Measurements from ENCODE around the gene SRRM4.
A peak's percentile ranks its signal among the peaks of the same experiment; 100 is the strongest.

Gene SRRM4, protein sequence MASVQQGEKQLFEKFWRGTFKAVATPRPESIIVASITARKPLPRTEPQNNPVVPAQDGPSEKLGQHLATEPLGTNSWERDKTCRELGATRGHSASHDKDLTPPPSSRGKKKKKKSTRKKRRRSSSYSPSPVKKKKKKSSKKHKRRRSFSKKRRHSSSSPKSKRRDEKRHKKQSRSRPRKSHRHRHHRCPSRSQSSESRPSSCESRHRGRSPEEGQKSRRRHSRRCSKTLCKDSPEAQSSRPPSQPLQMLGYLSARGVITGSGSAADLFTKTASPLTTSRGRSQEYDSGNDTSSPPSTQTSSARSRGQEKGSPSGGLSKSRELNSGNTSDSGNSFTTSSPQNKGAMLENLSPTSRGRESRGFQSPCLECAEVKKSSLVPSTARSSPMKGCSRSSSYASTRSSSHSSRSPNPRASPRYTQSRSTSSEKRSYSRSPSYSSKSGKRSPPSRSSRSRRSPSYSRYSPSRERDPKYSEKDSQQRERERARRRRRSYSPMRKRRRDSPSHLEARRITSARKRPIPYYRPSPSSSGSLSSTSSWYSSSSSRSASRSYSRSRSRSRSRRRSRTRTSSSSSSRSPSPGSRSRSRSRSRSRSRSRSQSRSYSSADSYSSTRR
- long read RNA-seq: 0 reads

DNA sequence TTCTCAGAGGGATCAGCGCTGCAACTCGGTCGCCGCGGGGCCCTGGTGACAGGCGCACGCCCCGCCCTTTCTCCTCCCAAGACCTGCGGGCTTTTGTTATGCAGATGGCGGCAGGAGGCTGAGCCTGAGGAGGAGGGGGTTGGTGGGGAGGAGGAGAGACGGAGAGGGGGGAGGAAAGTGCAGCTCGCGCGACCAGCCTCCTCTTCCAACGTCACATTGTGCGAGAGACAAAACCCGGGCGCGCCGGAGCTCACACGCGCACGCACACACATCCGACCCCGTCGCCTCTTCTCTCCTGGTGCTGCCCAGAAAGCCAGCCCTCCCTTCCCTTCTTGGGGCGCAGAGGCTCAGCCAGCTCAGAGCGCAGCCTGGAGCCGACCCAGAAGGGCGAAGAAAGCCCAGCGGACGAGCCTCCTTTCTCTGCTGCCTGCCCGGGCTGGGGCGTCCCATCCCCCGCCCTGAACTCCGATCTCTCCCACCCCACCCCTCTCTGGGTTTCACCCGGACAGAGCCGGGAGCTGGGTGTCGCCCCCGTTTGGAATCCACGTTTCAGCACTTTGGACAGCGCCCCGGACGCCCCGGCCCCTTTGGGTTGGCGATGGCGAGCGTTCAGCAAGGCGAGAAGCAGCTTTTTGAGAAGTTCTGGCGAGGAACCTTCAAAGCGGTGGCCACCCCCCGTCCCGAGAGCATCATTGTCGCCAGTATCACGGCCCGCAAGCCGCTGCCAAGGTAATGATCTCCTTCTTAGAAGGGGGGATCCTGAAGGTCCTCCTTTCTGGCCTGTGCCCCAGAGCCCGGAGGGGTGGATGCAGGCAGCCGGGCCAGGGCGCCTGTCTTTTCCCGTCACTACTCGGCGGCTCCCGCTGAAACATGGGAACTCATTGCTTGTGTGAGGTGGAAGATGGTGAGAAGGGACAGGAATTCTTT lies at the start of gene SRRM4:
Gene SRRM4, plus strand, starts transcription at position 257 of the 927 bp plus-strand sequence. Its CDS starts 342 bp downstream, at position 599.
- DNase-seq (ENCODE audit: low read depth in 1 of 2, low spot score in 1 of 2): no peak
- Histone ChIP-seq H3K27me3 (ENCODE audit: insufficient read depth, poor library complexity, severe bottlenecking) (peaks cover 7% of the 10 kb centered on the region), H3K27ac (replicated peaks) (no peak within 1 kb of the TSS), H3K4me3 (replicated peaks; ENCODE audit: insufficient read depth, low read length) (no peak within 1 kb of the TSS)
- TF ChIP-seq, protein P1, sequence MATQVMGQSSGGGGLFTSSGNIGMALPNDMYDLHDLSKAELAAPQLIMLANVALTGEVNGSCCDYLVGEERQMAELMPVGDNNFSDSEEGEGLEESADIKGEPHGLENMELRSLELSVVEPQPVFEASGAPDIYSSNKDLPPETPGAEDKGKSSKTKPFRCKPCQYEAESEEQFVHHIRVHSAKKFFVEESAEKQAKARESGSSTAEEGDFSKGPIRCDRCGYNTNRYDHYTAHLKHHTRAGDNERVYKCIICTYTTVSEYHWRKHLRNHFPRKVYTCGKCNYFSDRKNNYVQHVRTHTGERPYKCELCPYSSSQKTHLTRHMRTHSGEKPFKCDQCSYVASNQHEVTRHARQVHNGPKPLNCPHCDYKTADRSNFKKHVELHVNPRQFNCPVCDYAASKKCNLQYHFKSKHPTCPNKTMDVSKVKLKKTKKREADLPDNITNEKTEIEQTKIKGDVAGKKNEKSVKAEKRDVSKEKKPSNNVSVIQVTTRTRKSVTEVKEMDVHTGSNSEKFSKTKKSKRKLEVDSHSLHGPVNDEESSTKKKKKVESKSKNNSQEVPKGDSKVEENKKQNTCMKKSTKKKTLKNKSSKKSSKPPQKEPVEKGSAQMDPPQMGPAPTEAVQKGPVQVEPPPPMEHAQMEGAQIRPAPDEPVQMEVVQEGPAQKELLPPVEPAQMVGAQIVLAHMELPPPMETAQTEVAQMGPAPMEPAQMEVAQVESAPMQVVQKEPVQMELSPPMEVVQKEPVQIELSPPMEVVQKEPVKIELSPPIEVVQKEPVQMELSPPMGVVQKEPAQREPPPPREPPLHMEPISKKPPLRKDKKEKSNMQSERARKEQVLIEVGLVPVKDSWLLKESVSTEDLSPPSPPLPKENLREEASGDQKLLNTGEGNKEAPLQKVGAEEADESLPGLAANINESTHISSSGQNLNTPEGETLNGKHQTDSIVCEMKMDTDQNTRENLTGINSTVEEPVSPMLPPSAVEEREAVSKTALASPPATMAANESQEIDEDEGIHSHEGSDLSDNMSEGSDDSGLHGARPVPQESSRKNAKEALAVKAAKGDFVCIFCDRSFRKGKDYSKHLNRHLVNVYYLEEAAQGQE (IDR thresholded peaks at IDR 0.05; ENCODE audit: insufficient replicate concordance, low read depth): peak; percentile 94
- TF ChIP-seq, protein P2, sequence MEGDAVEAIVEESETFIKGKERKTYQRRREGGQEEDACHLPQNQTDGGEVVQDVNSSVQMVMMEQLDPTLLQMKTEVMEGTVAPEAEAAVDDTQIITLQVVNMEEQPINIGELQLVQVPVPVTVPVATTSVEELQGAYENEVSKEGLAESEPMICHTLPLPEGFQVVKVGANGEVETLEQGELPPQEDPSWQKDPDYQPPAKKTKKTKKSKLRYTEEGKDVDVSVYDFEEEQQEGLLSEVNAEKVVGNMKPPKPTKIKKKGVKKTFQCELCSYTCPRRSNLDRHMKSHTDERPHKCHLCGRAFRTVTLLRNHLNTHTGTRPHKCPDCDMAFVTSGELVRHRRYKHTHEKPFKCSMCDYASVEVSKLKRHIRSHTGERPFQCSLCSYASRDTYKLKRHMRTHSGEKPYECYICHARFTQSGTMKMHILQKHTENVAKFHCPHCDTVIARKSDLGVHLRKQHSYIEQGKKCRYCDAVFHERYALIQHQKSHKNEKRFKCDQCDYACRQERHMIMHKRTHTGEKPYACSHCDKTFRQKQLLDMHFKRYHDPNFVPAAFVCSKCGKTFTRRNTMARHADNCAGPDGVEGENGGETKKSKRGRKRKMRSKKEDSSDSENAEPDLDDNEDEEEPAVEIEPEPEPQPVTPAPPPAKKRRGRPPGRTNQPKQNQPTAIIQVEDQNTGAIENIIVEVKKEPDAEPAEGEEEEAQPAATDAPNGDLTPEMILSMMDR (IDR thresholded peaks at IDR 0.05; ENCODE audit: insufficient read depth, low read length): no peak

DNA sequence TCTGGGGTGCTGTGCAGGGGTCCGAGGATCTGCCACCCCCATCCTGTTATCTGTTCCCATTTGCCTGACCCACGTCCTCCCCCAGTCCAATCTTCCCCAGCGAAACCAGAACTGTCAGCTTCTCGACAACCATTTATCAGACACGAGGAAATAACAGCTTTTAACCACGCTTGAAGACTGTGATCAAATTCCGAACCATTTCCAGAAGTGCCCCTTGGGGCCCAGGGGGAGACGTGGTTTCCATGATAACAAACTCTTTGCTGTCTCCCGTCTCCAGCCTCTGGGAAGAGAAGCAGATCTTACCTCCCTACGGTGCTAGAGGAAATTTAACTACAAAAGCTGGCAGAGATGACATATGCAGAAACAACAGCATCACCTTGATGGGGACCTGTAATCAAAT lies 35.1 kb upstream of the SRRM4 start:
- no peak overlapping the region for H3K27ac ChIP-seq (replicated peaks)
- TF ChIP-seq SPI1 (IDR thresholded peaks at IDR 0.05; ENCODE audit: borderline replicate concordance, low read depth) (no peak), GABPA (IDR thresholded peaks at IDR 0.05; ENCODE audit: low read depth) (no peak), POLR2AphosphoS5 (IDR thresholded peaks at IDR 0.05; ENCODE audit: low read depth) (no peak)
- TF ChIP-seq, protein P1 (IDR thresholded peaks at IDR 0.05; ENCODE audit: insufficient replicate concordance, low read depth): no peak
- TF ChIP-seq, protein P2 (IDR thresholded peaks at IDR 0.05; ENCODE audit: insufficient read depth, low read length): no peak
- DNase-seq (ENCODE audit: low read depth in 1 of 2, low spot score in 1 of 2): no peak
- no peak overlapping the region for H3K4me3 ChIP-seq (replicated peaks; ENCODE audit: insufficient read depth, low read length)
- no peaks in the 10 kb centered on the region for H3K27me3 ChIP-seq (ENCODE audit: insufficient read depth, poor library complexity, severe bottlenecking)

DNA sequence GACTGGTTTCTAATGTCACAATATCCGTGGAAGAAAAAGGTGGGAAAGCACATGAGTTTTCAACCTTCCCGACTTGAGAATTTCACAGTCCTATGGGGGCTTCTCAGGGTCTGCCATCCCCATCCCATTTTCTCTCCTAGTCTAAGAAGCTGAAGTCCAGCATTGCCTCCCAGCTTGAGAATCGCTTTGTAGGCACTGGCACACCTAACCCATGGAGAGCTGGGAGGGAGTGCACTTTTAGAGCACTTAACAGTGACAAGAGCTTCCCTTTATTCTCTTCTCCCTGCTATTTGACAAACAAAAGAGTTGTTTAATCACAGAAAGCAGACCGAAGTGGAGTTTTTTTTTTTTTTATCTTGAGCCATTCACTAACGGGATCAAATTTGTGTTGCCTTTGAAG lies 22.8 kb upstream of the SRRM4 start:
- no peak overlapping the region for H3K27ac ChIP-seq (replicated peaks)
- H3K27me3 ChIP-seq (ENCODE audit: insufficient read depth, poor library complexity, severe bottlenecking): no peaks in the 10 kb centered on the region
- TF ChIP-seq SPI1 (IDR thresholded peaks at IDR 0.05; ENCODE audit: borderline replicate concordance, low read depth): no peak
- TF ChIP-seq GABPA (IDR thresholded peaks at IDR 0.05; ENCODE audit: low read depth): no peak
- TF ChIP-seq, protein P2 (IDR thresholded peaks at IDR 0.05; ENCODE audit: insufficient read depth, low read length): no peak
- TF ChIP-seq, protein P1 (IDR thresholded peaks at IDR 0.05; ENCODE audit: insufficient replicate concordance, low read depth): no peak
- TF ChIP-seq POLR2AphosphoS5 (IDR thresholded peaks at IDR 0.05; ENCODE audit: low read depth): no peak
- no peak overlapping the region for H3K4me3 ChIP-seq (replicated peaks; ENCODE audit: insufficient read depth, low read length)
- DNase-seq (ENCODE audit: low read depth in 1 of 2, low spot score in 1 of 2): no peak

Measured in HL-60 (cell line).